ENCODE data around the gene PEX5L. TPM values are rescaled to one million over a fixed set of nuclear protein-coding genes. Genes with fewer than 3 reads are reported as not detected.

PEX5L gene
- total and polyA plus RNA-seq, 2 donors (not counting 1 experiment from before 2014, with no cell fraction given): not detected

DNA sequence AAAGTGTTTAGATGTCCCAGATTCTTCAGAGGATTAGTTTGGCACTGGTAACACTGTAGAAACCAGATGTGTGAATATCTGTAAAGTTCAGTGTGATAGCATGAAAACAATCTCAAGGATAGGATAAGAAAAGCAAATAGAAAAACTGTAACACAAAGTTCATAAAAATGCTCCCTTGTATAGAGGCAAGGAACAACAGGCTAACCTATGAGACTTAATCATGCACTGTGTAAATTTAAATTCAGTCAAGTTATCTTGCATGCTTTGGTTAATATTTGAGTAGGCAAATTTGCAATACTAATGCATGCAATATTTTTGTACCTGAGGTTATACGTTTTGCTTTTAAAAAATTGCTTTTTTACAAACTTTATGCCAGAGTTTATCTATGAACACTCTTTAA is 239.5 kb downstream of the PEX5L start:
- no peak for TF ChIP-seq EZH2 (IDR thresholded peaks at IDR 0.05; ENCODE audit: borderline replicate concordance, insufficient read depth, low read depth, low read length, poor library complexity, severe bottlenecking)
- TF ChIP-seq, protein P1, sequence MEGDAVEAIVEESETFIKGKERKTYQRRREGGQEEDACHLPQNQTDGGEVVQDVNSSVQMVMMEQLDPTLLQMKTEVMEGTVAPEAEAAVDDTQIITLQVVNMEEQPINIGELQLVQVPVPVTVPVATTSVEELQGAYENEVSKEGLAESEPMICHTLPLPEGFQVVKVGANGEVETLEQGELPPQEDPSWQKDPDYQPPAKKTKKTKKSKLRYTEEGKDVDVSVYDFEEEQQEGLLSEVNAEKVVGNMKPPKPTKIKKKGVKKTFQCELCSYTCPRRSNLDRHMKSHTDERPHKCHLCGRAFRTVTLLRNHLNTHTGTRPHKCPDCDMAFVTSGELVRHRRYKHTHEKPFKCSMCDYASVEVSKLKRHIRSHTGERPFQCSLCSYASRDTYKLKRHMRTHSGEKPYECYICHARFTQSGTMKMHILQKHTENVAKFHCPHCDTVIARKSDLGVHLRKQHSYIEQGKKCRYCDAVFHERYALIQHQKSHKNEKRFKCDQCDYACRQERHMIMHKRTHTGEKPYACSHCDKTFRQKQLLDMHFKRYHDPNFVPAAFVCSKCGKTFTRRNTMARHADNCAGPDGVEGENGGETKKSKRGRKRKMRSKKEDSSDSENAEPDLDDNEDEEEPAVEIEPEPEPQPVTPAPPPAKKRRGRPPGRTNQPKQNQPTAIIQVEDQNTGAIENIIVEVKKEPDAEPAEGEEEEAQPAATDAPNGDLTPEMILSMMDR (IDR thresholded peaks at IDR 0.05): no peak
- Histone ChIP-seq H3K4me3 (ENCODE audit: control extremely low read depth in 1 of 5, extremely low read depth in 1 of 5, insufficient read depth in 1 of 5, low read depth in 2 of 5, low read length in 4 of 5) (no peak overlapping the region), H2AFZ (ENCODE audit: insufficient read depth, low read depth, low read length, poor library complexity, severe bottlenecking) (no peak overlapping the region), H3K9ac (ENCODE audit: low read length) (no peak overlapping the region), H4K20me1 (ENCODE audit: control insufficient read depth, insufficient read depth, low read length, poor library complexity, severe bottlenecking) (no peaks in the 10 kb centered on the region), H3K79me2 (ENCODE audit: control insufficient read depth, insufficient read depth, low read length) (no peaks in the 10 kb centered on the region), H3K9me3 (ENCODE audit: control extremely low read depth in 1 of 3, control insufficient read depth in 2 of 3, insufficient read depth in 1 of 3, low read length in 2 of 3) (no peaks in the 10 kb centered on the region), H3K27me3 (replicated peaks in 1 of 4; ENCODE audit: control extremely low read depth in 1 of 4, control insufficient read depth in 3 of 4, insufficient read depth in 4 of 4, low read length in 3 of 4) (no peaks in the 10 kb centered on the region), H3K36me3 (replicated peaks in 1 of 2; ENCODE audit: control extremely low read depth in 1 of 2, control insufficient read depth in 1 of 2, extremely low read depth in 1 of 2, insufficient read depth in 2 of 2, low read length in 1 of 2) (no peaks in the 10 kb centered on the region), H3K4me1 (ENCODE audit: control insufficient read depth in 2 of 2, insufficient read depth in 2 of 2, low read length in 2 of 2) (no peaks in the 10 kb centered on the region), H3K27ac (ENCODE audit: low read length in 2 of 2) (no peak overlapping the region), H3K4me2 (replicated peaks; ENCODE audit: low read depth, low read length, poor library complexity, severe bottlenecking) (no peak overlapping the region)
- CTCF ChIA-PET: no interaction called here
- intact Hi-C loops (cut with micrococcal nuclease): no loop called here
- WGBS (ENCODE audit: insufficient coverage): no CpG with 5 or more reads among the region's 1 CpG
- no peaks in the 10 kb centered on the region for H3K4me1 Mint-ChIP-seq
- no peaks in the 10 kb centered on the region for H3K27me3 Mint-ChIP-seq
- POLR2A ChIA-PET: no interaction called here
- H3K27ac Mint-ChIP-seq: no peak overlapping the region
- ATAC-seq (ENCODE audit: low read depth) (no peak), DNase-seq (no peak)
- no peak overlapping the region for H3K4me3 Mint-ChIP-seq
- H3K9me3 Mint-ChIP-seq (ENCODE audit: insufficient read depth): no peaks in the 10 kb centered on the region

DNA sequence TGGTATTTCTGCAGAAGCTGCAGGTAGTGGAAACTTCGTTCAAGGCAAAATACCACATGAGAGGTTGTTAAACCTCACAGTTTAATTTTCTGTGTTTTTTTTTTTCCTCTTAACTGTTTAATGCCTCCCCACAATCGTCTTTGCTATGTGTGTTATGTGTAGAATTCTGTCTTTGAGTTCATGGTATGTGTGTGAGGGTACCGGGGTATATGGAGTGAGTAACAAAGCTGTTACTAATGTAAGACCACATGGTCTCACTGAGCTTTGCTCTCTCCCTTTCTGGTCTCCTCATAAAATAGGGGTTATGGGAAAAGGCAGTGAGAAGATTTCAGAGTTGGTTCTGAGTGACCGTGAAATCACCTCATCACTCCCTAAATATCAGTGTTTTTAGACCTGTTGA is 240.3 kb downstream of the PEX5L start:
- intact Hi-C loops (cut with micrococcal nuclease): no loop called here
- Histone ChIP-seq H3K4me1 (ENCODE audit: control insufficient read depth in 2 of 2, insufficient read depth in 2 of 2, low read length in 2 of 2) (no peaks in the 10 kb centered on the region), H3K9me3 (ENCODE audit: control extremely low read depth in 1 of 3, control insufficient read depth in 2 of 3, insufficient read depth in 1 of 3, low read length in 2 of 3) (no peaks in the 10 kb centered on the region), H3K4me2 (replicated peaks; ENCODE audit: low read depth, low read length, poor library complexity, severe bottlenecking) (no peak overlapping the region), H3K27me3 (replicated peaks in 1 of 4; ENCODE audit: control extremely low read depth in 1 of 4, control insufficient read depth in 3 of 4, insufficient read depth in 4 of 4, low read length in 3 of 4) (no peaks in the 10 kb centered on the region), H3K79me2 (ENCODE audit: control insufficient read depth, insufficient read depth, low read length) (no peaks in the 10 kb centered on the region), H3K9ac (ENCODE audit: low read length) (no peak overlapping the region), H3K36me3 (replicated peaks in 1 of 2; ENCODE audit: control extremely low read depth in 1 of 2, control insufficient read depth in 1 of 2, extremely low read depth in 1 of 2, insufficient read depth in 2 of 2, low read length in 1 of 2) (no peaks in the 10 kb centered on the region), H2AFZ (ENCODE audit: insufficient read depth, low read depth, low read length, poor library complexity, severe bottlenecking) (no peak overlapping the region), H3K27ac (ENCODE audit: low read length in 2 of 2) (no peak overlapping the region), H4K20me1 (ENCODE audit: control insufficient read depth, insufficient read depth, low read length, poor library complexity, severe bottlenecking) (no peaks in the 10 kb centered on the region), H3K4me3 (ENCODE audit: control extremely low read depth in 1 of 5, extremely low read depth in 1 of 5, insufficient read depth in 1 of 5, low read depth in 2 of 5, low read length in 4 of 5) (no peak overlapping the region)
- Mint-ChIP-seq H3K27ac (no peak overlapping the region), H3K27me3 (no peaks in the 10 kb centered on the region), H3K4me3 (no peak overlapping the region), H3K4me1 (no peaks in the 10 kb centered on the region), H3K9me3 (ENCODE audit: insufficient read depth) (no peaks in the 10 kb centered on the region)
- TF ChIP-seq, protein P1 (IDR thresholded peaks at IDR 0.05): no peak
- TF ChIP-seq EZH2 (IDR thresholded peaks at IDR 0.05; ENCODE audit: borderline replicate concordance, insufficient read depth, low read depth, low read length, poor library complexity, severe bottlenecking): no peak
- WGBS (ENCODE audit: insufficient coverage): no CpG with 5 or more reads among the region's 4 CpGs
- ChIA-PET CTCF (no interaction called here), POLR2A (no interaction called here)
- ATAC-seq (ENCODE audit: low read depth) (no peak), DNase-seq (no peak)
